ENCODE results near the gene CAND2.

CAND2 gene

DNA sequence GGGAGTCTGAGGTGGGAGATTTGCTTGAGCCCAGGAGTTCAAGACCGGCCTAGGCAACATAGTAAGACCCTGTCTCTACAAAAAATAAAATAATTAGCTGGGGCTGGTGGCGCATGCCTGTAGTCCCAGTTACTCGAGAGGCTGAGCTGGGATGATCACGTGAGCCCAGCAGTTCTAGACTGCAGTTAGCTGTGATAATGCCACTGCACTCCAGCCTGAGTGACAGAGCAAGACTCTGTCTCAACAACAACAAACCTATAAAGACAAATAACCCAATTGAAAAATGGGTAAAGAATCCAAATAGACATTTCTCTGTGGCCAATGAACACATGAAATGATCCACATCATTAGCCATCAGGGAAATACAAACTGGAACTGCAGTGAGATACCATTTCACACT lies 46.0 kb downstream of the CAND2 start:
- TF ChIP-seq, protein P1, sequence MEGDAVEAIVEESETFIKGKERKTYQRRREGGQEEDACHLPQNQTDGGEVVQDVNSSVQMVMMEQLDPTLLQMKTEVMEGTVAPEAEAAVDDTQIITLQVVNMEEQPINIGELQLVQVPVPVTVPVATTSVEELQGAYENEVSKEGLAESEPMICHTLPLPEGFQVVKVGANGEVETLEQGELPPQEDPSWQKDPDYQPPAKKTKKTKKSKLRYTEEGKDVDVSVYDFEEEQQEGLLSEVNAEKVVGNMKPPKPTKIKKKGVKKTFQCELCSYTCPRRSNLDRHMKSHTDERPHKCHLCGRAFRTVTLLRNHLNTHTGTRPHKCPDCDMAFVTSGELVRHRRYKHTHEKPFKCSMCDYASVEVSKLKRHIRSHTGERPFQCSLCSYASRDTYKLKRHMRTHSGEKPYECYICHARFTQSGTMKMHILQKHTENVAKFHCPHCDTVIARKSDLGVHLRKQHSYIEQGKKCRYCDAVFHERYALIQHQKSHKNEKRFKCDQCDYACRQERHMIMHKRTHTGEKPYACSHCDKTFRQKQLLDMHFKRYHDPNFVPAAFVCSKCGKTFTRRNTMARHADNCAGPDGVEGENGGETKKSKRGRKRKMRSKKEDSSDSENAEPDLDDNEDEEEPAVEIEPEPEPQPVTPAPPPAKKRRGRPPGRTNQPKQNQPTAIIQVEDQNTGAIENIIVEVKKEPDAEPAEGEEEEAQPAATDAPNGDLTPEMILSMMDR (IDR thresholded peaks at IDR 0.05): no peak

DNA sequence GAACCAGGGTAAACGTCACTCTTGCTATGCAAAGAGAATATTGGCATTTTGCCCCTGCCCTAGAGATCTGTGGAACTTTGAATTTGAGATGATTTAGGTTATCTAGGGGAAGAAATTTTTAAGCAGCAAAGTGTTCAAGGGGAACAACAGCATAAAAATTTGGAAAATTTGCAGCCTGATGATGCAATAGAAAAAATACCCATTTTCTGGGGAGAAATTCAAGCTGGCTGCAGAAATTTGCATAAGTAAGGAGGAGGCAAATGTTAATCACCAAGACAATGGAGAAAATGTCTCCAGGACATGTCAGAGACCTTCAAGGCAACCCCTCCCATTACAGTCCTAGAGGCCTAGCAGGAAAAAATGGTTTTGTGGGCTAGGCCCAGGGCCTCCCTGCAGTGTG lies 49.3 kb downstream of the CAND2 start:
- TF ChIP-seq, protein P1 (IDR thresholded peaks at IDR 0.05): no peak

DNA sequence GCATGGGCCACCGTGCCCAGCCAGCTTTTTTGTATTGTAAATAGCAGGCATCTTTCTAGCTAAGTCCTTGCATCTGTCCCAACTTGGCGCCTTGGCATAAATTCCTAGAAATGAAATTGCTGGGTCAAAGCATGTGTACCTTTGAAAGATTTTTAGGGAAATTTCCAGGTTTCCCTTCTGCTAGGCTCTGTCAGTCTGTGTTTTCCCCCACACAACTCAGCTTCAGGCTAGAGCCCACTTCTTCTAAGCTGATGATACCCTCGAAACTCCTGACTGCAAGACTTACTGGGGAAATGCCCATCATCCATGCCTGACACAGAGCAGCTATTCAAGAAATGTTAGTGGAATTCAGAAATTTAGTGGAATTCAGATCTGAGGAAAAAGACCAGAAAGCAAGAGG lies 55.7 kb downstream of the CAND2 start:
- TF ChIP-seq, protein P1 (IDR thresholded peaks at IDR 0.05): no peak

DNA sequence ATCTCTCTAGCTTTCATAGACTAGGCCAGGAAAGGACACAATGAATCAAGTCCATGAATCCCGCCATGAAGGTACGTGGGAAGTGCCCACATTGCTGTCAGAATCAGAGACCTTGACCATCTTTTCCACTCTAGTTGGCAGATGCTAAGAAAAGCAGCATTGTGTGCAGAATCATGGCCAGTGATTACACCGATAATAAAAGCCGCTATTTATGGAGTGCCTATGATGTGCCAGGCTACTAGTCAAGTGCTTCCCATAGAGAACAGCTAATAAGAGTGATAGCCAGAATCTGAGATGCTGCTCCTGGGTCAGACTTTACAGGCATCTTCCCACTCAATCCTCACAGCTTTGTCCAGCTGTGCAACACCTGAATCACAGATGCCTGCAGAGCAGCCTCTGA lies 58.1 kb downstream of the CAND2 start:
- TF ChIP-seq, protein P1 (IDR thresholded peaks at IDR 0.05): no peak

DNA sequence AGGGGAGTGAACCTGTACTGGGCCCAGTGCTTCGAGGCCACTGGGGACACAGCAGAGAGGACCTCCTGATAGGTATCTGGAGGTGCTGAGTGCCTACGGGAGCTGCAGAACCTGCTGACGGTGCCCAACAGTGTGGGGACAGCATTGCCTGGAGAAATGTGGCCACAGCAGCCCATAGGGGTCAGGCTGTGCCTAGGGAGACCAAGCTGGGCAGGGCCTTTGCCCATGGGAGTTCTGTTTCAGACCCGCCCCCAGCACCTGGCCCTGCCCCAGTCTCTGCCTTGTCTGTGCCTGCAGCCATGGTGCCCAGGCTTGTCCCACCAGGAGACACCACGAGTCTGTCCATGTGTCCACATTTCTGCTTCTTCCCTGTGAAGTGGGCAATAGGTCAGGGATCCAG lies 60.1 kb downstream of the CAND2 start:
- TF ChIP-seq, protein P1 (IDR thresholded peaks at IDR 0.05): no peak

DNA sequence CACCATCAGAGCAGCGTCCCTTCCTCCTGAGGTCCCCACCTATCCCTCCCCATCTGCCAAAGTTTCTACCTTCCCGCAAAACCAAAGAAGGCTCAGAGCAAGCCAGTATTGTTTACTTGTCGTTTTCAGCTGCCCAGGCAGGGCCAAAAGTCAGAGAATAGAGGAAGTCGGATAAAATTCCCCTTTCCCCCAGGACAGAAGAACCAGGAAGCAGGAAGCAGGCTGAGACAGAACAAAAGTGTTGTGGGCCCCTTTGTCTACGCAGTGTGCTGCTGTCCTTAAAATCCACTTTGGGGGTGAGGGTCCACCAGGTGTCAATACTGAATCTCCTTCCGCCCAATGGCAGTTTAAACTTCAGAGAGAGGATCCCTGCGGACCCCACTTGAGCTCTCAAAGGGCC lies 63.4 kb downstream of the CAND2 start:
- TF ChIP-seq, protein P1 (IDR thresholded peaks at IDR 0.05): no peak

DNA sequence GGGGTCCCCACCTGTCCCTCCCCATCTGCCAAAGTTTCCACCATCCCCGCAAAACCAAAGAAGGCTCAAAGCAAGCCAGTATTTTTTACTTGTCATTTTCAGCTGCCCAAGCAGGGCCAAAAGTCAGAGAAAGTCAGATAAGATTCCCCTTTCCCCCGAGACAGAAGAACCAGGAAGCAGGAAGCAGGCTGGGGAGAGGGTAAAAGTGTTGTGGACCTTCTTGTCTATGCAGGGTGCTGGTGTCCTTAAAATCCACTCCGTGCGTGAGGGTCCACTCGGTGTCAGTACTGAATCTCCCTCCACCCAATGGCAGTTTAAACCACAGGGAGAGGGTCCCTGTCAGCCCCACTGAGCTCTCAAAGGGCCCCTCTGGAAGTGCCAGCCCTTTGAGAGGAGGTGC lies 65.1 kb downstream of the CAND2 start:
- TF ChIP-seq, protein P1 (IDR thresholded peaks at IDR 0.05): no peak

DNA sequence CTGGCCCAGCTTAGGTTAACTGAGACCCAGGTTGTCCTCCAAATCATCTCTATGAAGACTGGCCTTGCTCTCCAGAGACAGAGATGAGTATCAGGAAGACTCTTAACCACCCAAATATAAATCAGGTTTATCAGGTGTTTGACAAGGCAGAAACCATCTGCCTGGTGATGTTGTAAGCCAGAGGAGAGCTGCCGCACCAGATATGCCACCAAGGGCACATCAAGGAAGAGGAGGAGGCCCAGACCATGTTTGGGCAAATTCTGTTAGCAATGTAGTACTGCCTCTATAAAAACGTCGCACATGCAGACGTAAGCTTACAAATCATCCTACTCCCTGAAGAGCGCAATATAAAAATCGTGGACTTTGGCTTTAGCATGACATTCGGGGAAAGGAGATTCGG lies 65.9 kb downstream of the CAND2 start:
- TF ChIP-seq, protein P1 (IDR thresholded peaks at IDR 0.05): no peak

All from LNCAP (cell line).